ENCODE data around the gene ESPN.
A peak's percentile ranks its signal among the peaks of the same experiment; 100 is the strongest.

Gene ESPN

GRCh38 chr1:6467744-6468688 is 43.4 kb downstream of the ESPN start:
- no peak for DNase-seq

- no peak for DNase-seq
These were observed 44.3 kb downstream of the ESPN start for GRCh38 chr1:6468729-6469461.

- DNase-seq, result no peak
These were observed 45.8 kb downstream of the ESPN start for GRCh38 chr1:6470132-6471085.

GRCh38 chr1:6471086-6471969 is 46.8 kb downstream of the ESPN start:
- DNase-seq, result no peak

DNA sequence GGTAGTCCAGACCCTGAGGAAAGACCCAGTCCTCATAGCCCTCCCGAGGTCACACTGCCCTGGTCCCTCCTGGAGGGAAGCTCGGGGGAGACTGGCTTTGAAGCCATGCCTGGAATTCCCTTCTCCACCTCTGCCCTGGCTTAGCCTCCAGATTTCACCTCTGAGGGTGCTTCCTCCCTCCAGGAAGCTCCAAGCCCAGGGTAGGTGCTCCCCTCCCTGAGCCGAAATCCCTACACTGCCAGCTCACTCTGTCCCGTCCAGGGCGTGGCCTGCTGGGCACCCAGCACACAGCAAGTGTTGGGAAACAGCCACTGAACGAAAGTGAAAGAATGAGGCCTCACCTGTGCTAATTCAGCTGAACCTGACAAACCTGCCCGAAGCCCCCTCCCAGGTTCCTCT is 47.4 kb downstream of the ESPN start:
- DNase-seq, result no peak

DNA sequence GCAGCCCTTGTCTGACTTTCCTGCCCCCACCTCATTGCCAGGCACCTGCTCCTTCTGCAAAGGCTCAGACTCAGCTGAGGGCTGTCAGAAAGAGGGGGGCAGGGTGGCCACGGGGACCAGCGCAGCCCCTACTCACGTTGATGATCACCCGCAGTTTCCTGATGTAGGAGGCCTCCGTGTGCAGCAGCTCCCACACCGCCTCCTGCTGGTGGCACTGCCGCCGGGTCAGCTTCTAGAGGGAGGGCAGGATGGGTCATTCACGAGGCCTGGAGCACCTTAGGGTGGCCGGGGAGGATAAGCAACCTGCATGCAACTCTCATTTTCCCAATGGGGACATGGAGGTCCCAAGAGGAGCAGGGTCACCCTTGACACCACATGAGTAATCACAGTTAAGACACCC is 47.8 kb downstream of the ESPN start:
- DNase-seq, result no peak

DNA sequence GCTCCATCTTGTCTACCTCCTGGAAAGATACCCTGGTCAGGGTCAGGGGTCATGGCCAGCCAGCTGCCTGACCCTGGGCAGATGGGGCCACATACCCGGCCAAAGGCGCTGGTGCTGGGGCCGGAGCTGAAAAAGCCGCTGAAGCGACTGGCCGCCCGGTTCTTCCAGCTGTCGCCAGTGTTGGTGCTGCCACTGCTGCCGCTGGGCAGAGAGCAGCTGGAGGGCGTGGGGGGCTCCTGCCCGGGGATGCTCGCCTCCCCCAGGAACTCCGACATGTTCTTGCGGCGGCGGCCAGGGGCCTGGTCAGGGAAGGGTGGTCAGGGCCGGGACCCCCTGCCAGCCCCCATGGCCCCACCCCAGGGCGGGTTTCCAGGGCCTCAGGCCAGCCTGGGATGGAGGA is 48.6 kb downstream of the ESPN start:
- no peak for DNase-seq

DNA sequence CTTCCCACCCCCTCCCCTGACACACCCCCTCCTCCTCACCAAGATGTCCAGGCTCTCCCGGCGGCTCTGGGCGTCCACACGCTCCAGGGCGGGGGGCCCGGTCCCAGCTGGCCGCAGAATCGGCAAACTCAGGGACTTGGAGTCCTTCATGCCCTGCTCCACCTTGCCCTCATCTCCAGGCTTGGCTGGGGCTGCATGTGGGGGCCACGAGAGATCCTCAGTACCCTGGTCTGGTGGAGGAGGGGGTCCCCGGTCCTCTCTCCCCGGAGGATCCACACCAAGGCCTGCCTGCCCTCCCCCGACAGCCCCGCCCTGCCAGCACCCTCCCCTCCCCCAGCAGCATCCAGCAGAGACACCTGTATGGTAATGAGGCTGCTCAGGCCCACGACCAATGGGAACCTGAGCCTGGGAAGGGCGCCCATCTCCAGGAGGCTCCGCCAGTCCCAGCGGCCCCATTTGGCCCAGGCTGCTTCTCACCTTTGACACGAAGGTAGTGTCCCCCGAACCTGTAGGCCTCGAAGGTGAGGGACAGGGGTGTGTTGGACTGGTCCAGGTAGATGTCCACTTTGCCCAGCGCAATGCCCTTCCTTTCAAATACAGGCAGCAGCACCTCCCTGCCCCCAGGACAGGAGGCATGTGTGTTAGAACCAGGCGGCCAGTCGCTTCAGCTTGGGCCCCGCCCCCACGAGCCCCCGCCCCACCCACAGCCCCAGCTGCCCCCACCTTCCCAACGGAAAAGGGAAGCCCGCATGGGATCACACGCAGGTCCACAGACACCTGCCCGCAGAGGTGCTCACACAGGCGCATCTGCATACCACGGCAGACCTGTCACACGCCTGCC is 49.6 kb downstream of the ESPN start:
- no peak for DNase-seq

GRCh38 chr1:6474815-6475282 is 50.3 kb downstream of the ESPN start:
- DNase-seq, result no peak

DNA sequence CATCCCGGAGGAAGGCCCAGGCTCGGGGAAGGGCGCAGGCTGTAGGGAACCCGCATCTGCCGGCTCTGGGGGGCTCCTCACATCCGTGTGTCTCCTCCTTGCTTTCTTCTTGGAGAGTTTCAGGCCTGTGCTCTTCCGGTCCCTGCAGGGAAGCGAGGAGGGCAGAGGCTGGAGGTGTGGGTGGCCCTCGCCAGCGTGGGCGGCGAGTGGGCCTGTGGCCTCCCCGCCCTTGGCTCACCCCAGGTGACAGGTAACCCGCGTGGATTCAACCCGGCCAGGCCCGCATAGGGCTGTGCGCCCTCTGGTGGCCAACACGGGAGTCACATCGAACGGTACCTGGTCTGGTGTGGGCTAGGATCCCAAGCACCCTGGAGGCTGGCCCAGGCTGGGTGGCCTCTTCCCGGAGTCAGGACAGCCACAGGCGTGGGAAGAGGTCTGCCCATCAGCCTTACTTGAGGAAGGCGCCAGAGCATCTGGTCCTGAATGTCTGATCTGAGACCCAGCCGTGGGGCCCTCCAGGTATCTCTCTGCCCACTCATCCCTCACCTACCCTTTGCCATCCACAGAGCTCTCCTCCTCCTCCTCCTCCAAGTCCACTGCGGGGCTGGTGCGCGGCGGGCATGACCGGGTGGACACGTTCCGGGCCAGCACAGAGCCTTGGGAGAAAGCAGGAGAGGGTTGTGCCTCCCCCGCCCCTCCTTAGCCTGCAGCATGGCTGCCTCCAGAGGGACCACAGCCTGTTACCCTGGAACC is 51.0 kb downstream of the ESPN start:
- DNase-seq, result peak; percentile 37

GRCh38 chr1:6476483-6476882 is 51.9 kb downstream of the ESPN start:
- DNase-seq, result no peak

GRCh38 chr1:6477039-6477820 is 52.7 kb downstream of the ESPN start:
- no peak for DNase-seq

GRCh38 chr1:6481820-6482219 is 57.2 kb downstream of the ESPN start:
- DNase-seq, result no peak

DNA sequence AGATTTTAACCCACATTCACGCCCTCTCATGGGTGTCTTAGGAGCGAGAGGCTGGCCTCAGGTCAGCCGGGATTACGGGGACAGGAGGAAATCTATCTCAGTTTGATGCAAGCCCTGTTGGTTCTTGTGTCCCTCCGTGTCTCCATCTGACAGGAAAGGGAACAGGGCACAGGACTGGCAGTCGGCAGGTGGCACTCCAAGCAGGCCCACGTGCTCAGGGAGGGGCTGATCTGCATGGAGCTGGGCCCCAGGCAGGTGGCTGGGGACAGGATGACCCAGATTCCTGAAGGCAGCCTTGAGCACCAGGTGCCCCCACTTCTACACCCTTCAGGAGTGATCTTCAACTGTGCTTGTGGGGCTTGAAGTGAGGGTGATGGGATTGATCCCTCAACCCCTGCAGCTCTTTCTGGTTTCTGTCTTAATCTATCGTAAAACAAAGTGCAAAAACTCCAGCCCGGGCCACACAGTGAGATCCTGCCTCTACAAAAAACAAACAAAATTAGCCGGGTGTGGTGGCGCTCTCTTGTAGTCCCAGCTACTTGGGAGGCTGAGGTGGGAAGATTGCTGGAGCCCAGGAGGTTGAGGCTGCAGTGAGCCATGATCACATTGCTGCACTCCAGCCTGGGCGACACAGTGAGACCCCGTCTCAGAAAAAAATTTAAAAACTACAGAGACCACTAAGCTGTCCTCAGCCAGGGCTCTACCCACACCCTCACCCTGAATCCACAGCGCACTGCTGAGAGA is 58.6 kb downstream of the ESPN start:
- DNase-seq, result no peak

DNA sequence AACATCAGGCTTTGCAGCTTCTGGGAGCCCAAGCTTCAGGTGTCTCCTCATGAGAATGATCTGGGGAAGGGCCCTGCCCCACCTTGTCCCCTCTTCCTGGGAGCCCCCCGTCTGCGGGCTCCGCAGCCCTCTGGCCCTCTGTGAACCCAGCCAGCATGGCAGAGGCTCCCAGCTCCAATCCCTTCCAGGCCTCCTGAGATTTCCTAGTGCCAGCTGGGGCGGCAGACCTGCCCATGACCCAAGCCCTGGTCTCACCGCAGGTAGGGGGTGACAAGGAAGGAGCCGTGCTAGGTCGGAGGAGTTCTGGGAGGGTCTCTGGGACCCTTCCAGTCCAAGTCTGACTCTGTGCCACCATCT is 59.2 kb downstream of the ESPN start:
- no peak for DNase-seq

DNA sequence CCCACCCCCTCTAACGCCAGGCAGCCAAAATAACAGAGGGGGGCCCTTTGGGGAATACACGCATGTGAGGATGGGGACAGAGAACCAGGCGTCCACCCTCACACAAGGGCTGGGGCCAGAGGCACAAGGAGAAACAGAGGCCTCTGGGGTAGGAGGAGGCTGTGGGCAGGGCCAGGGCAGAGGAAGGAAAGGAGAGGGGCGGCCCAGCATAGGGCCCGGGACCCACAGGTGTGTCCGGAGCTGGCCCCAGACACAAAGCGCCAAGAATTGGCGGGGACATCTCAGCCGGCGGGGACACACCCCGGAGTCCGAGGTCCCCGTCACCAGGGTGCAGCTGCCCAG is 60.2 kb downstream of the ESPN start:
- no peak for DNase-seq

GRCh38 chr1:6485168-6486101 is 60.9 kb downstream of the ESPN start:
- no peak for DNase-seq
